Activated B cell treated with CpG ODN at 0.5 μM for 24 hours (primary cell): ENCODE measurements around the gene SYTL1. TPM values are rescaled to one million over a fixed set of nuclear protein-coding genes. Genes with fewer than 3 reads are reported as not detected.

Experiments used
- ATAC-seq: fragments of 200-7000 bp; cut with Tn5 transposase; one replicate; pipeline ENCODE4 v1.10.0; 2021; ENCODE audit warnings: low read depth, mild to moderate bottlenecking, moderate library complexity
- CTCF ChIA-PET: fragments of 350-600 bp; sonication (Branson Sonifier 250); formaldehyde crosslinking; loops from one replicate; lab custom pipeline; 2021; ENCODE audit warnings: antibody characterized with exemption; lab: Charles Lee
- POLR2A ChIA-PET: fragments of 350-600 bp; sonication (Branson Sonifier 250); formaldehyde crosslinking; loops from one replicate; lab custom pipeline; 2021; ENCODE audit warnings: antibody characterized with exemption; lab: Charles Lee
- DNase-seq: peaks from one replicate; pipeline ENCODE4 v3.0.0; 2022
- H3K27ac Mint-ChIP-seq: one replicate; pipeline ENCODE4 v1.8.0; 2020; ENCODE audit warnings: mixed read lengths
- H3K27me3 Mint-ChIP-seq: one replicate; pipeline ENCODE4 v1.8.0; 2021; ENCODE audit warnings: mixed read lengths
- H3K36me3 Mint-ChIP-seq: one replicate; pipeline ENCODE4 v1.8.0; 2021; ENCODE audit warnings: low read depth, mixed read lengths
- H3K4me1 Mint-ChIP-seq: one replicate; pipeline ENCODE4 v1.8.0; 2021; ENCODE audit warnings: mixed read lengths
- H3K4me3 Mint-ChIP-seq: one replicate; pipeline ENCODE4 v1.8.0; 2020; ENCODE audit warnings: mild to moderate bottlenecking, mixed read lengths
- H3K9me3 Mint-ChIP-seq: one replicate; pipeline ENCODE4 v1.8.0; 2020; ENCODE audit warnings: mixed read lengths
- intact Hi-C: fragments of 100-400 bp; cut with micrococcal nuclease; formaldehyde crosslinking; loops from one replicate; pipeline ENCODE4 v1.15.1; 2024
- total RNA-seq: library from RNA; stranded (reverse); gene quantifications from 2 replicates; pipeline ENCODE4 v1.2.3, GENCODE V29; 2022
- TF ChIP-seq, protein P1 (sequence below): fragments of 200-600 bp; IDR thresholded peaks from one replicate; pipeline ENCODE4 v1.8.0; 2022; ENCODE audit warnings: antibody characterized with exemption, mild to moderate bottlenecking

SYTL1 gene
- total RNA-seq, 1 donor from 2014 or later, result 76.0 TPM

DNA sequence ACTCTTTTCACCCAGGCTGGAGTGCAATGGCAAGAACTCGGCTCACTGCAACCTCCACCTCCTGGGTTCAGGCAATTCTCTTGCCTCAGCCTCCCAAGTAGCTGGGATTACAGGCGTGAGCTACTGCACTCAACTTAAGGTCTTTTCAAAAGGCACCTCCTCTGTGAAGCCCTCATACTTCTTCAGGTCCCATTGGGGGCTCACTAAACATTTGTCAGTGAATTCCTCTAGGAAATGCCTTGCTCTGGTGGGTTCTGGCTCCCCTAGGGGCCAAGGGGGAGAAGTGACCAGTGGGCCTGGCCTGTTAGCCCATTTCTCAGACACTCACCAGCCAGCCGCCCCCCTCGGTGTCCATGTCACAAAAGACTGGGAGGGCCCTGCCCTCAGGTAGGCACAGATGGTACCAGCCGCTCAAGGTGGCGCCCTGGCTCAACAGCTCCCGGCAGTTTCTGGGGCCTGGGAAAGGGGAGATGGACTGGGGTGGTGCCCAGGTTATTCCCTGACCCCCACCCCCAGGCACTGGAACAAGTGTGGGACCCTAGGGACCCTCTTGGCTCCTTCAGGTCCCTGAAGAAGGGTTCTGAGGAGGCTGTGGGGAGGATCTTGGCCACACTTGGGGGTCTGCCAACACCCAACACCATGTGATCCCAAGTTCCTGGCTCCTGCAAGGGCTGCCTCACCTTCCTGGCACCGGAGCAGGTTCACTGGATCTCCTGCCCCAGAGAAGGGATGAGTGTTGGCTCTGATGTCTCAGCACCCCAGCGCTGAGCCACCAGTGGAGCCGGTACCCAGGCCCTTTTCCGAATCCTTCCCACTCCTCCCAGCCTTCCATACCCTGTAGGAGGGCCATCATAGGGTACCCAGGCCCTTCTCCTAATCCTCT, 31.2 kb downstream of the SYTL1 start:
- H3K9me3 Mint-ChIP-seq, result no peaks in the 10 kb centered on the region
- no peak overlapping the region for H3K4me3 Mint-ChIP-seq
- no peaks in the 10 kb centered on the region for H3K36me3 Mint-ChIP-seq
- POLR2A ChIA-PET, result no interaction called here
- TF ChIP-seq, protein P1, sequence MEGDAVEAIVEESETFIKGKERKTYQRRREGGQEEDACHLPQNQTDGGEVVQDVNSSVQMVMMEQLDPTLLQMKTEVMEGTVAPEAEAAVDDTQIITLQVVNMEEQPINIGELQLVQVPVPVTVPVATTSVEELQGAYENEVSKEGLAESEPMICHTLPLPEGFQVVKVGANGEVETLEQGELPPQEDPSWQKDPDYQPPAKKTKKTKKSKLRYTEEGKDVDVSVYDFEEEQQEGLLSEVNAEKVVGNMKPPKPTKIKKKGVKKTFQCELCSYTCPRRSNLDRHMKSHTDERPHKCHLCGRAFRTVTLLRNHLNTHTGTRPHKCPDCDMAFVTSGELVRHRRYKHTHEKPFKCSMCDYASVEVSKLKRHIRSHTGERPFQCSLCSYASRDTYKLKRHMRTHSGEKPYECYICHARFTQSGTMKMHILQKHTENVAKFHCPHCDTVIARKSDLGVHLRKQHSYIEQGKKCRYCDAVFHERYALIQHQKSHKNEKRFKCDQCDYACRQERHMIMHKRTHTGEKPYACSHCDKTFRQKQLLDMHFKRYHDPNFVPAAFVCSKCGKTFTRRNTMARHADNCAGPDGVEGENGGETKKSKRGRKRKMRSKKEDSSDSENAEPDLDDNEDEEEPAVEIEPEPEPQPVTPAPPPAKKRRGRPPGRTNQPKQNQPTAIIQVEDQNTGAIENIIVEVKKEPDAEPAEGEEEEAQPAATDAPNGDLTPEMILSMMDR, result no peak
- ATAC-seq, result no peak
- no peaks in the 10 kb centered on the region for H3K27me3 Mint-ChIP-seq
- CTCF ChIA-PET, result no interaction called here
- peaks cover 40% of the 10 kb centered on the region for H3K4me1 Mint-ChIP-seq
- H3K27ac Mint-ChIP-seq, result no peak overlapping the region
- intact Hi-C loops, result loop anchor here (2.0 kb wide), 1 partner anchor 16 kb away; no protein-coding TSS in a partner anchor
- DNase-seq, result no peak

- Mint-ChIP-seq H3K9me3 (no peaks in the 10 kb centered on the region), H3K4me1 (peaks cover 29% of the 10 kb centered on the region), H3K36me3 (no peaks in the 10 kb centered on the region), H3K4me3 (no peak within 1 kb of the TSS), H3K27ac (no peak within 1 kb of the TSS), H3K27me3 (no peaks in the 10 kb centered on the region)
- ATAC-seq, result no peak
- intact Hi-C loops, result no loop called here
- no peak for DNase-seq
- TF ChIP-seq, protein P1, result no peak
- ChIA-PET CTCF (no interaction called here), POLR2A (no interaction called here)
These were observed 32.7 kb downstream of the SYTL1 start, which contains the start of gene FCN3 for GRCh38 chr1:27374362-27375086. Gene FCN3, minus strand, starts transcription at chr1:27374824. Its CDS starts 6 bp downstream, at chr1:27374818.

DNA sequence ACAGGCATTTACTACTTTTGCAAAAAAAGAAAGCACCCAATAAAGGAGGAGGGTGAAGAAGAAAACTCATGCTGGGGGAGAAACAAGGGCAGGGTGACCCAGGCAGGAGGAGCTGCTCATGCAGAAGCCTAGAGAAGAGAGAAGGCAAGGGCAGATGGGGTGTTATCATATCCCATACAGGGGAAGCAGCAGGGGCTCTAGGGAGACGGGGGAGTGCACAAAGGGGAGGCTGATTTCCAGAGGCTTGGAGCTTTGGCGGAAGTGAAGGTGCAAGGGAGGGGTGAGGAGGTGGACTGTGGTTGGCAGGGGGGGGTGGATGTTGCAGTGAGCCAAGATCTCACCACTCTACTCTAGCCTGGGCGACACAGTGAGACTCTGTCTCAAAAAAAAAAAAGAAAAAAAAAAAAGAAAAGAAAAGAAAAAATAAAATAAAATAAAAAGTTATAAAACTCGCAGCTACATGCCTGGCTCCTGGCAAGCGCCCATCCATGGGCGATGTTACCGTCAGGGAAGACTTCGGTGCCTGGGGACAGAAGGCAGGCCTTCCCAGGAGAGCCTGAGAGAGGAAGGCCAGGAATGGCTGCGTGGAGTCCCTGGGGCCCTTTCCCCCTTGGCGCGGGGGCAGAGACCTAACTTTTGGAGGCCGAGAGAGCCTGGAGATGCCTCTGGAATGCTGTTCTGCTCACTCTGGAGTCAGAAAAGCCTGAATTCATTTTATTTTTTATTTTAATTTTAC, 36.1 kb downstream of the SYTL1 start:
- no peak for DNase-seq
- H3K9me3 Mint-ChIP-seq, result no peaks in the 10 kb centered on the region
- POLR2A ChIA-PET, result interaction anchor here (0.6 kb wide), 1 partner anchor 11 kb away, joined by 3 read pairs; the partner anchor contains the start of gene MAP3K6
- no peaks in the 10 kb centered on the region for H3K36me3 Mint-ChIP-seq
- CTCF ChIA-PET, result no interaction called here
- no peak overlapping the region for H3K4me3 Mint-ChIP-seq
- no peak overlapping the region for H3K27ac Mint-ChIP-seq
- peaks cover 2% of the 10 kb centered on the region for H3K27me3 Mint-ChIP-seq
- TF ChIP-seq, protein P1, result no peak
- no peak for ATAC-seq
- intact Hi-C loops, result no loop called here
- H3K4me1 Mint-ChIP-seq, result peaks cover 6% of the 10 kb centered on the region

- DNase-seq (no peak), ATAC-seq (no peak)
- intact Hi-C loops, result no loop called here
- ChIA-PET POLR2A (no interaction called here), CTCF (no interaction called here)
- TF ChIP-seq, protein P1, result no peak
- Mint-ChIP-seq H3K4me1 (peaks cover 6% of the 10 kb centered on the region), H3K27me3 (peaks cover 2% of the 10 kb centered on the region), H3K4me3 (no peak overlapping the region), H3K36me3 (no peaks in the 10 kb centered on the region), H3K9me3 (no peaks in the 10 kb centered on the region), H3K27ac (no peak overlapping the region)
These were observed 37.8 kb downstream of the SYTL1 start for GRCh38 chr1:27379564-27380122.
